Measurements from ENCODE around the gene CCL1.

CCL1 gene

DNA sequence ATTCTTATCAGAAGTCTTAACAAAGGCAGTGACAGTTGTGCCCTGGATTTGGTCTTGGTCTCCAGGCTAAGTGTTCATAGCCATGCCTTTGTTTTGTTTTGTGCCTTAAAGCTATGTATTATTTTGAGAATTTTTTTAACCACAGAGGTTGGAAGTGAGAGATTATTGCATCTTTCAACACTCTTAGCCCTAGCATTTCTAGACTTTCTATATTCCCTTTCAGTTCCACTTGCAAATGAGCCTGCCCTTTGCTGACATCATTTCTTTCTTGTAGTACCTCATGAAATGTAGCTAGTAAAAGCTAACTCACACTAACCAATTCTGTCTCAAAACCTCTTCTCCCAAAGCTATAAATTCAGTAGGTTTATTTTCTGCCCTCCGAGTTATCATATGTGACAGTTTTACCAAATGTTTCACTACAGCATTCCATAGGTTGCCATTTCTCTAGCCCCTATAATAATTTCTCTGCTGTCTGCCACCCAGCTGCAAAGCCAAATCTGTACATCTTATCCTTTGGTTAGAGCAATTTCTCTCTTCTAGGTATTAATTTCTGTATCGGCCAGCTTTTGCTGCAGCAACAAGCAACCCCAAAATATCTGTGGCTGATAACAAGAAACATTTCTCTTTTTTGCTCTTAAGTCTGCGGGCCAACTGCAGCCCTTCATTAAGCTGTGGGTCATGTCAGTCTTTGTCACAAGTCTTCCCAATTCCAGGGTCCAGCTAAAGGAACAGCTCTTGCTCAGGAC, 14.2 kb upstream of the CCL1 start:
- Histone ChIP-seq H3K9me3 (ENCODE audit: control insufficient read depth, insufficient read depth, low read length) (no peaks in the 10 kb centered on the region), H3K79me2 (ENCODE audit: control insufficient read depth, low read length) (no peaks in the 10 kb centered on the region), H3K27ac (ENCODE audit: low read depth, low read length) (no peak overlapping the region), H4K20me1 (ENCODE audit: control insufficient read depth, insufficient read depth, low read depth, low read length) (no peaks in the 10 kb centered on the region), H3K27me3 (ENCODE audit: control insufficient read depth, low read length) (peaks cover 28% of the 10 kb centered on the region), H3K9me2 (replicated peaks; ENCODE audit: control insufficient read depth, low read length) (no peaks in the 10 kb centered on the region), H3F3A (ENCODE audit: control insufficient read depth, insufficient read depth) (peaks cover 3% of the 10 kb centered on the region; the same call in 1 of the 2 replicates), H3K4me2 (ENCODE audit: low read length) (no peak overlapping the region), H3K4me1 (ENCODE audit: control insufficient read depth, low read length) (peaks cover 13% of the 10 kb centered on the region), H3K36me3 (ENCODE audit: control insufficient read depth, low read length) (no peaks in the 10 kb centered on the region), H3K4me3 (ENCODE audit: low read length) (no peak overlapping the region)
- TF ChIP-seq, protein P1, sequence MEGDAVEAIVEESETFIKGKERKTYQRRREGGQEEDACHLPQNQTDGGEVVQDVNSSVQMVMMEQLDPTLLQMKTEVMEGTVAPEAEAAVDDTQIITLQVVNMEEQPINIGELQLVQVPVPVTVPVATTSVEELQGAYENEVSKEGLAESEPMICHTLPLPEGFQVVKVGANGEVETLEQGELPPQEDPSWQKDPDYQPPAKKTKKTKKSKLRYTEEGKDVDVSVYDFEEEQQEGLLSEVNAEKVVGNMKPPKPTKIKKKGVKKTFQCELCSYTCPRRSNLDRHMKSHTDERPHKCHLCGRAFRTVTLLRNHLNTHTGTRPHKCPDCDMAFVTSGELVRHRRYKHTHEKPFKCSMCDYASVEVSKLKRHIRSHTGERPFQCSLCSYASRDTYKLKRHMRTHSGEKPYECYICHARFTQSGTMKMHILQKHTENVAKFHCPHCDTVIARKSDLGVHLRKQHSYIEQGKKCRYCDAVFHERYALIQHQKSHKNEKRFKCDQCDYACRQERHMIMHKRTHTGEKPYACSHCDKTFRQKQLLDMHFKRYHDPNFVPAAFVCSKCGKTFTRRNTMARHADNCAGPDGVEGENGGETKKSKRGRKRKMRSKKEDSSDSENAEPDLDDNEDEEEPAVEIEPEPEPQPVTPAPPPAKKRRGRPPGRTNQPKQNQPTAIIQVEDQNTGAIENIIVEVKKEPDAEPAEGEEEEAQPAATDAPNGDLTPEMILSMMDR (IDR thresholded peaks at IDR 0.05; ENCODE audit: low read depth, low read length, poor library complexity, severe bottlenecking): no peak
- no peak for TF ChIP-seq EZH2phosphoT487 (IDR thresholded peaks at IDR 0.05; ENCODE audit: borderline replicate concordance, low read length)

DNA sequence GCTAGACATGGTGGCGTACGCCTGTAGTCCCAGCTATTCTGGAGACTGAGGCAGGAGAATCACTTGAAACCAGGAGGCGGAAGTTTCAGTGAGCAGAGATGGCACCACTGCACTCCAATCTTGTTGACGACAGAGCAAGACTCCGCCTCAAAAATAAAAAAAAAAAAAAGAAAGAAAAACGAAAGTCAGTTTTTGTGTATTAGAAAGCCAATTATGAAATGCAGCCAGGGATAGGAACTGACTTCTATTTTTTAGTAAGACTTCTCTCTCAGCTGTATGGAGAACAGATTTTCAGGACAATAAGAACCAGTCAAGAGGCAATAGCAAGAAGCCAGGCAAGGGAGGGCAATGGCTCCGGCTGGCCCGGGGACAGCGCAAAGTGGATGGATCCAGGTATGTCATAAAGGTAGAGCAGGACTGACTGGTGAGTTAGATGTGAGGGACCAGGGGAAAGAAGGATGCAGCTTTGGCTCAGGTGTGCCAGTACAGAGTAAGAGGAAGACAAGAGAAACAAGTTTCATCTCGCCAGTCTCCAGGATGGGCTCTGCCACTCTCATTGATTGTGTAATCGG, 12.5 kb upstream of the CCL1 start:
- no peak overlapping the region for H3K4me2 ChIP-seq (ENCODE audit: low read length)
- peaks cover 3% of the 10 kb centered on the region; the same call in 1 of the 2 replicates for H3F3A ChIP-seq (ENCODE audit: control insufficient read depth, insufficient read depth)
- H3K27me3 ChIP-seq (ENCODE audit: control insufficient read depth, low read length): peaks cover 25% of the 10 kb centered on the region
- H3K36me3 ChIP-seq (ENCODE audit: control insufficient read depth, low read length): no peaks in the 10 kb centered on the region
- no peak overlapping the region for H3K4me3 ChIP-seq (ENCODE audit: low read length)
- H3K9me2 ChIP-seq (replicated peaks; ENCODE audit: control insufficient read depth, low read length): no peaks in the 10 kb centered on the region
- TF ChIP-seq EZH2phosphoT487 (IDR thresholded peaks at IDR 0.05; ENCODE audit: borderline replicate concordance, low read length): no peak
- TF ChIP-seq, protein P1 (IDR thresholded peaks at IDR 0.05; ENCODE audit: low read depth, low read length, poor library complexity, severe bottlenecking): no peak
- H3K27ac ChIP-seq (ENCODE audit: low read depth, low read length): no peak overlapping the region
- H3K4me1 ChIP-seq (ENCODE audit: control insufficient read depth, low read length): peaks cover 13% of the 10 kb centered on the region
- H3K9me3 ChIP-seq (ENCODE audit: control insufficient read depth, insufficient read depth, low read length): no peaks in the 10 kb centered on the region
- no peaks in the 10 kb centered on the region for H4K20me1 ChIP-seq (ENCODE audit: control insufficient read depth, insufficient read depth, low read depth, low read length)
- no peaks in the 10 kb centered on the region for H3K79me2 ChIP-seq (ENCODE audit: control insufficient read depth, low read length)

DNA sequence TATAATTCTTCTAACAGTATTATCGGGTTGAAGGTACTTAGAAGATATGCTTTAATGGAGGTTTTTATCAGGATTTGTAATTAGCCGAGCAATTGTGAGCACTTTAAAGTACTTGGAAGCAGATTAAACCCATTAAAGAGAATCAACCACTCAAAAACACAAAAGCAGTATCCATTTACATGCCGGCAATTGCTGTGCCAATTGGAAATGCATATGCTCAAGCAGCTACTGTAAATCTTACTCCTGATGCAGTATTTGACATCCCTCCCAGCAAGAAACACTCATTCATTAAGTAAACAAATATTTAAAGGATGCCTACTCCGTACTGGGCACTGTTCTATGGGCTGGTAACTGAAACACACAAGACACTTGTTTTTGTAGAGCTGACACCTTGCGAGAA, 11.4 kb upstream of the CCL1 start:
- TF ChIP-seq, protein P1 (IDR thresholded peaks at IDR 0.05; ENCODE audit: low read depth, low read length, poor library complexity, severe bottlenecking): no peak
- TF ChIP-seq EZH2phosphoT487 (IDR thresholded peaks at IDR 0.05; ENCODE audit: borderline replicate concordance, low read length): no peak
- Histone ChIP-seq H3K27me3 (ENCODE audit: control insufficient read depth, low read length) (peaks cover 18% of the 10 kb centered on the region), H3K79me2 (ENCODE audit: control insufficient read depth, low read length) (no peaks in the 10 kb centered on the region), H3K4me1 (ENCODE audit: control insufficient read depth, low read length) (peaks cover 13% of the 10 kb centered on the region), H4K20me1 (ENCODE audit: control insufficient read depth, insufficient read depth, low read depth, low read length) (no peaks in the 10 kb centered on the region), H3K9me2 (replicated peaks; ENCODE audit: control insufficient read depth, low read length) (no peaks in the 10 kb centered on the region), H3K9me3 (ENCODE audit: control insufficient read depth, insufficient read depth, low read length) (no peaks in the 10 kb centered on the region), H3F3A (ENCODE audit: control insufficient read depth, insufficient read depth) (peaks cover 3% of the 10 kb centered on the region; the same call in 1 of the 2 replicates), H3K36me3 (ENCODE audit: control insufficient read depth, low read length) (no peaks in the 10 kb centered on the region), H3K4me3 (ENCODE audit: low read length) (no peak overlapping the region), H3K27ac (ENCODE audit: low read depth, low read length) (no peak overlapping the region), H3K4me2 (ENCODE audit: low read length) (no peak overlapping the region)
